Measurements from ENCODE around the gene MFRP.

DNA sequence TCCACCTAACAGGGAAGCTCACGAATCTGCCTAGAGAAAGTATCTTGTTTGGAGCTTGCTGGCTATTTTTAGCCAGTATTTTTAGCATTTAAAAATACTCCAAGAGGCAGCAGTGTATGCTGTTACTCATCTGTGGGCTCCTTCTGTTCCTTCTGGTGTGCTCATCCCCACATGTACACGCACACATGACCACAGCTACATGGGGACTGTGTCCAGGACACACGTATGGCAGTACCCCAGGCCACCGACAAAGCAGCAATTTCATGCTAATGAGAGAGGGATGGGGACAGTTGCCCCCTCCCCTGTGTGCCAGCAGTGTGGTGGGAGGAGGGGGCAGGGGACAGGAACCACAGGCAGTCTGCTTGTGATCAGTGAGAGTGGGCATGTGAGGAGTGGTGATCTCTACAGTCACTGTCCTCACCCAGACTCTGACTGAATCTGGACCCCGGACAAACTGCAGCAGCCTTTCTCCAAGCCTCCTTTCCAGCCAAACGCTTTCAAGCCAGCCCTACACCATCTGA, 18.6 kb upstream of the MFRP start:
- TF ChIP-seq, protein P1, sequence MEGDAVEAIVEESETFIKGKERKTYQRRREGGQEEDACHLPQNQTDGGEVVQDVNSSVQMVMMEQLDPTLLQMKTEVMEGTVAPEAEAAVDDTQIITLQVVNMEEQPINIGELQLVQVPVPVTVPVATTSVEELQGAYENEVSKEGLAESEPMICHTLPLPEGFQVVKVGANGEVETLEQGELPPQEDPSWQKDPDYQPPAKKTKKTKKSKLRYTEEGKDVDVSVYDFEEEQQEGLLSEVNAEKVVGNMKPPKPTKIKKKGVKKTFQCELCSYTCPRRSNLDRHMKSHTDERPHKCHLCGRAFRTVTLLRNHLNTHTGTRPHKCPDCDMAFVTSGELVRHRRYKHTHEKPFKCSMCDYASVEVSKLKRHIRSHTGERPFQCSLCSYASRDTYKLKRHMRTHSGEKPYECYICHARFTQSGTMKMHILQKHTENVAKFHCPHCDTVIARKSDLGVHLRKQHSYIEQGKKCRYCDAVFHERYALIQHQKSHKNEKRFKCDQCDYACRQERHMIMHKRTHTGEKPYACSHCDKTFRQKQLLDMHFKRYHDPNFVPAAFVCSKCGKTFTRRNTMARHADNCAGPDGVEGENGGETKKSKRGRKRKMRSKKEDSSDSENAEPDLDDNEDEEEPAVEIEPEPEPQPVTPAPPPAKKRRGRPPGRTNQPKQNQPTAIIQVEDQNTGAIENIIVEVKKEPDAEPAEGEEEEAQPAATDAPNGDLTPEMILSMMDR (IDR thresholded peaks at IDR 0.05): peak in 2 of 4 experiments; percentile 9 to 11
- TF ChIP-seq POLR2A (IDR thresholded peaks at IDR 0.05): no peak
